HG02870 (cell line): ENCODE results near the gene PPP4R3A.
"Not testable (repeated sequence)": the region's sequence is repeated elsewhere in the genome, so short reads cannot be mapped to it uniquely, and the experiment has no call there.

Experiments
- ATAC-seq: cut with Tn5 transposase; IDR thresholded peaks from one replicate; pipeline ENCODE4 v1.9.1; 2021; ENCODE audit warnings: mild to moderate bottlenecking, moderate library complexity; ENCODE audit not compliant: unreplicated experiment

Gene PPP4R3A

DNA sequence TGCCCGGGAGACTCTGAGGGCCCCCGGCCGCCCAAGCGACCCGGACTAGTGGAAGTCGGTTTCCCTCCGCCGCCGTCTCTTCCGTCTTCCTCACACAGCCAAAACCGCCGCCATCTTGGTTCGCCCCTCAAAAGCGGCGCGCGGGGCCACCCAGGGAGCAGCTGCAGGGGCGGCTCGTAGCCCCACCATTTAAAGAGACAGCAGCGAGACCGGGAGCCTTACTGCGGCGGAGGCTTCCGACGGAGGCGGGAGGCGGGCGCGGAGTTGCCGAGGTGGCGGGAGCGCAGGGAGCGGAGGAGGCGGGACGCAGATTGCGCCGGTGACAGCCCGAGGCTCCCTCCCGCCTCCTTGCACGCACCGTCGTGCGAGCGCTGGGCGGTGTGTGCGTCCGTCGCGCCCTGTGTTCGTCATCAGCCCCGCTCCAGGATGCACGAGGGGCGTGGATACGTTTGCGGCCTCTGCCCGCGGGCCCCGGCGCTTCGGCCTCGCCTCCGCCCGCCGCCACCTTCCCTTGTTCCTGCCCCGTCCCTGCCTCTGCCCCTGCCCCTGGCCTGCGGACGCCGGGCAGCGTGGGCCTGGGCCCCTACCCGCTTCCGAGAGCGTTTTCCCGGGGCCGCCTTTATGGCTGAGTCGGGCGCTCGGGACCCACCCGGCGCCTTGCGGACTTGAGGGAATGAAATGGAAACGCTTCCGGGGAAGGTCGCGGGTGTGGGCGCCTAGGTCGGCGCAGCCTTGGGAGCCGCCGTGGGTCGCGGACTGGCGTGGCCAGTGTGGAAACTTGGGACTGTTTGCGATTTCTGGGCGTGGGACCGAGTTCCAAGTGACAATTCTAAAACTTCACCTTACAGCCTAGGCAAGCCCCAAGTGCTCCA is at the start of gene PPP4R3A:
TSS of gene PPP4R3A (minus strand) at position 140 of the 872 bp plus-strand sequence. CDS start 663 bp downstream, outside the sequence.
- ATAC-seq, result peak; percentile 80

DNA sequence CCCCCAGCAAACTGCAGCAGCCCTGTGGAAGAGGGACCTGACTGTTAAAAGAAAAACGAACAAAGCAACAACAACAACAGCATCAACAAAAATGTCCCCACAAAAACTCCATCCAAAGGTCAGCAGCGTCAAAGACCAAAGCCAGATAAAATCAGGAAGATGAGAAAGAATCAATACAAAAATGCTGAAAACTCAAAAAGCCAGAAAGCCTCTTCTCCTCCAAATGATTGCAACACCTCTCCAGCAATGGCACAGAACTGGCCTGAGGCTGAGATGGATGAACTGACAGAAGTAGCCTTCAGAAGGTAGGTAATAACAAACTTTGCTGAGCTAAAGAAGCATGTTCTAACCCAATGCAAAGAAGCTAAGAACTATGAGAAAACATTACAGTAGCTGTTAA is 45.4 kb upstream of the PPP4R3A start:
- no peak for ATAC-seq

DNA sequence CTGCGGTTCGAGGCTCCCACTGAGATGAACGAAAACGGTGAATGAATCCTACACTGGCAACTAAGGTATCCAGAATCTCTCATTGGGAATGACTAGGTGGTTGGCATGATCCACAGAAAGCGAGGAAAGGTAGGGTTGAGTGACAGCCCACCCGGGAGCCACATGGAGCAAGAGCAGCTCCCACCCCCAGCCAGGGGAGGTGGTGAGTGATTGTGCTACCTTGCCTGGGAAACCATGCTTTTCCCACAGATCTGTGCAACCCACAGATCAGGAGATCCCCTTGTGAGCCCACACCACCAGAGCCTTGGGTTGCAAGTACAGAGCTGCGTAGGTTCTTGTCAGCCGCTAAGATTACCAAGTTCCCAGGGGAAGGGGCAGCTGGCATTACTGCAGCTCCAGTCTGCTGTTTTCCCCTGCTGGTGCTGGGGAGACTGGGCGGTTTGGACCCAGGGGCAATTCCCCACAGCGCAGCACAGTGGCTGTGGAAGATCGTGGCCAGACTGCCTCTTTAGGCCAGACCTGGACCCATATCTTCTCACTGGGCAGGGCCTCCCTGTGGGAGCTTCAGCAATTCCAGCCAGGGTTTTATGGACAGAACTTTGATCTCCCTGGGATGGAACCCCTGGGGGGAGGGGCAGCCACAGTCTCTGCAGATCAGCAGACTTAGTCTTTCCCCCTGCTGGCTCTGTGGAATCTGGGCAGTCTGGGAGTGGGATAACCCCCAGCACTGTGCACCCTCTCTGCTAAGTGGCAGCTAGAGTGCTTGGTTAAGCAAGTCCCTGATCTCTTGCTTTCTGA is 44.6 kb upstream of the PPP4R3A start:
- no peak for ATAC-seq

DNA sequence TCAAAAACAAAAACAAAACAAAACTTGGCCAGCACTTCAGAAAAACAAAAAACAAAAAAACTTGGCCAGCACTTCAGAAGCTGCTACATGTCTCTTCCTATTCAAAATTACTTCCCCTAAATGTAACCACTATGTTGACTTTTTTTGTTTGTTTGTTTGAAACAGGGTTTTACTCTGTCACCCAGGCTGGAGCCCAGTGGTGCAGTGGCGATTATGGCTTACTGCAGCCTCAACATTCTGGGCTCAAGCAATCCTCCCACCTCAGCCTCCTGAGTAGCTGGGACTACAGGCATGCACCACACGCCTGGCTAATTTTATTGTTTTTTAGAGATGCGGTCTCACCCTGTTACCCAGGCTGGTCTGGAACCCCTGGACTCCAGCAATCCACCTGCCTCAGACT is 38.0 kb upstream of the PPP4R3A start:
- no peak for ATAC-seq

DNA sequence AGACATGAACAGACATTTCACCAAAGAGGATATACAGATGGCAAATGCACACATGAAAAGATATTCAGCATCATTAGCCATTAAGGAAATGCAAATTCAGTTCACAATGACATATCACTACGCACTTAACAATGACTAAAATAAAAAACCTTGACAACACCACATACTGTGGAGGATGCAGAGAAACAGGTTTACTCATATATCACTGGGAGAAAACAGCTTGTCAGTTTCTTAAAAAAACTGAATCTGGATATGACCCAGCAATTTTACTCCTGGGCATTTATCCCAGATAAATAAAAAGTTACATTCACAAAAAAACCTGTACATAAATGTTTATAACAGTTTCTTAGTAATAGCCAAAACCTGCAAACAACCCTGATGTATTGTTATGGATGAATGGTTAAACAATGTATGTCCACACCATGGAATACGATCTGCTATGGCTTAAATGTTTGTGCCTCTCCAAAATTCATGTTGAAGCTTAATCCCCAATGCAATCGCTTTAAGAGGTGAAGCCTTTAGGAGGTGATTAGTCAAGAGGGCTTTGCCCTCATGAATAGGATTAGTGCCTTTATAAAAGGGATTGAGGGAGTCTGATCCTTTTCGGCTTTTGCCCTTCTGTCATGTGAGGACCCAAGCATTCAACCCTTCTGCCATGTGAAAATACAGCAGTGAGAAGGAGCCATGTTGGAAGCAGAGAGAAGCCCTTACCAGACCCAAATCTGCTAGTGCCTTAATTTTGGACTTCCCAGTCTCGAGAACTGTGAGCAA is 36.0 kb upstream of the PPP4R3A start:
- ATAC-seq, result no peak

DNA sequence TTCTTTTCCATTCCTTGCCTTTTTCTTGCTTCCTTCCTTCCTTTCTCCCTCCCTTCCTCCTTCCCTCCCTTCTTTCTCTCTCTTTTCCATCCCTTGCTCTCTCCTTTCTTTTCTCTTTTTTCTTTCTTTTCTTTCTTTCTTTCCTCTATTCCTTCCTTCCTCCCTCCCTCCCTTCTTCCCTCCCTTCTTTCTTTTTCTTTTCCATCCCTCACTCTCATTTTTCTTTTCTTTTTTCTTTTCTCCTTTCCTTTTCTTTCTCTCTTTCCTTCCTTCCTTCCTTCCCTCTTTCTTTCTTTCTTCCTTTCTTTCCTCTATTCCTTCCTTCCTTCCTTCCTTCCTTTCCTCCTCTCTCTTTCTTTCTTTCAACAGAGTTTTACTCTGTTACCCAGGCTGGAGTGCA is 35.1 kb upstream of the PPP4R3A start:
- ATAC-seq, result no peak

DNA sequence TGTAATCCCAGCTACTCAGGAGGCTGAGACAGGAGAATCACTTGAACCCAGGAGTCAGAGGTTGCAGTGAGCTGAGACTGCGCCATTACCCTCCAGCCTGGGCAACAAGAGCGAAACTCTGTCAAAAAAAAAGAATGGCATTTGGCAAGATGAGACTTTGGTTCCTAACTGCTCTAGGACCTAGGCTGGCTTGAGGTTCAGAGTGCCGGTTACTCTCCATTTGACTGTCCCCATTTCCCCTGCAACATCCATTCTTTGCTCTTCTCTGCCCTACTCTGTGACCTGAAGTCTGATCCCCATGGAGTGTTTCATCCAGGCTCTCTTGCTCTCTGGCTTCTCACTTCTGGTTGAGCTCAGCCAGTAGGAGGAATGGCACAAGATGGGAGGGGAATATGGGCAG is 26.2 kb upstream of the PPP4R3A start:
- no peak for ATAC-seq

DNA sequence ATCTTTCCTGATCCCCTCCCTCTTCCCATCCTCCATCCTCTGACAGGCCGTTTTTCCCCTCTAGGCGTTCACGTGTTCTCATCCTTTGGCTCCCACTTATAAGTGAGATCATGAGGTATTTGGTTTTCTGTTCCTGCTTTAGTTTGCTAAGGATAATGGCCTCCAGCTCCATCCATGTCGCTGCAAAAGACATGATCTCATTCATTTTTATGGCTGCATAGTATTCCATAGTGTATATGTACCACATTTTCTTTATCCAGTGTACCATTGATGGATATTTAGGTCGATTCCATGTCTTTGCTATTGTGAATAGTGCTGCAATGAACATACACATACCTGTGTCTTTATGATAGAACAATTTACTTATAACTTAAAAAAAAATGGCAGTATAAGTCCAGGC is 23.9 kb upstream of the PPP4R3A start:
- ATAC-seq, result not testable (repeated sequence)

DNA sequence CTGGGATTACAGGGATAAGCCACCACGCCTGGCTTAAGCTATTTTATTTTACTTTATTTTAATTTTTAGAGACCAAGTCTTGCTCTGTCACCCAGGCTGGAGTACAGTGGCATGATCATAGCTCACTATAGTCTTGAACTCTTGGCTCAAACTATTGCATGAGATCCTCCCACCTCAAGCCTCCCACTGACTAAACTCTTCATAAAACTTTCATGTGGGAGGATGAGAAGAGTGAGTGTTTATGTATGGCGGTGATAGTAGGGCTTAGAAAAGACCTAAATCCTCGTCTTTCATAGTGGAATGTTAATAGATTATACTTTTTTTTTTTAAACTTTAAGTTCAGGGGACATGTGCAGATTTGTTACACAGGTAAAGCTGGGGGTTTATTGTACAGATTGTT is 23.5 kb upstream of the PPP4R3A start:
- no peak for ATAC-seq

DNA sequence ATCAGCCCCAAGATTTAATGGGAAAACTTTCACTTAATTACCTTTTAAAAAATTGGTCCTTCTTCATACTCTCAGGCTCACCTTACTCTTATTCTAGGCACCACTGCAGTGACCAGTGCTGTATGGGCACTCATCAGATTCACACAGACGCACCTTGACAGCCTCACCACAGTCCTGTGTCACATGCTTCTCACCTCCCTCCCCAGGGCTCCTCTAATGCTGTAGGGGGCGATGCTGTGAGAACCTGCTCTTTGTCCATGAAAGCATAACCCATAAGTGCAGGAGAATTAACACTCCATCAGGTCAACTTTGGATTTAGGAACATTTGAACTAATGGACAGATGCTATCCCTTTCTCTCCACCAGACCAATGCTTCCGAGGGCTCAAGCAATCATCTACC is 13.9 kb upstream of the PPP4R3A start:
- no peak for ATAC-seq

DNA sequence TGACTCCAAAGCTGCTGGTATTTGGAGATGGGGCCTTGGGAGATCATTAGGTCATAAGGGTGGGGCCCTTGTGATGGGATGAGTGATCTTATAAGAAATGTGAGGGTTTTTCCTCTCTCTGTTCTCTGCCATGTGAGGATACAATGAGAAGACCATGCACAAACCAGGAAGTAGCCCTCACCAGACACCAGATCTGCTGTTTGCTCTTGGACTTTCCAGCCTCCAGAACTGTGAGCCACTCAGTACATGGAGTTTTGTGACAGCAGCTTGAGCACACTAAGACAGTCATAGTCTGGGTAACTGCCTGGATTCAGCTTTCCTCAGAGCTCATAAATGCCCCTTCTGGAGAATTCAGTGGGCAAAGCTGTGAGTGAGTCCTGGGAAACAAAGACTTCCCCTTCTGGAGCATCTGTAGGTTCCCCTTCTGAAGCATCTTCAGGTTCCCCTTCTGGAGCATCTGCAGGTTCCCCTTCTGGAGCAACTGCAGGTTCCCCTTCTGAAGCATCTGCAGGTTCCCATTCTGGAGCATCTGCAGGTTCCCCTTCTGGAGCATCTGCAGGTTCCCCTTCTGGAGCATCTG is 11.0 kb upstream of the PPP4R3A start:
- no peak for ATAC-seq

DNA sequence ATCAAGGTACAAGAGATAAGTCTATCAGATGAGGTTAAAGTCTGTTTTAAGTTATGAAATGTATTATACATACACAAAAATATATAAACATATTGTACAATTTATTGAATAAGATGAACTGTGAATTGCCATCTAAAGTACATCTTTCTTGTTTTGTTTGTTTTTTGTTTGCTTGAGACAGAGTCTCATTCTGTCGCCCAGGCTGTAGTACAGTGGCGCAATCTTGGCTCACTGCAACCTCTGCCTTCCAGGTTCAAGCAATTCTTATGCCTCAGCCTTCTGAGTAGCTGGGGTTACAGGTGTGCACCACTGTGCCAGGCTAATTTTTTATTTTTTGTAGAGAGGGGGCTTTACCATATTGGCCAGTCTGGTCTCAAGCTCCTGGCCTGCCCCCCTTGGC is 10.0 kb upstream of the PPP4R3A start:
- no peak for ATAC-seq

DNA sequence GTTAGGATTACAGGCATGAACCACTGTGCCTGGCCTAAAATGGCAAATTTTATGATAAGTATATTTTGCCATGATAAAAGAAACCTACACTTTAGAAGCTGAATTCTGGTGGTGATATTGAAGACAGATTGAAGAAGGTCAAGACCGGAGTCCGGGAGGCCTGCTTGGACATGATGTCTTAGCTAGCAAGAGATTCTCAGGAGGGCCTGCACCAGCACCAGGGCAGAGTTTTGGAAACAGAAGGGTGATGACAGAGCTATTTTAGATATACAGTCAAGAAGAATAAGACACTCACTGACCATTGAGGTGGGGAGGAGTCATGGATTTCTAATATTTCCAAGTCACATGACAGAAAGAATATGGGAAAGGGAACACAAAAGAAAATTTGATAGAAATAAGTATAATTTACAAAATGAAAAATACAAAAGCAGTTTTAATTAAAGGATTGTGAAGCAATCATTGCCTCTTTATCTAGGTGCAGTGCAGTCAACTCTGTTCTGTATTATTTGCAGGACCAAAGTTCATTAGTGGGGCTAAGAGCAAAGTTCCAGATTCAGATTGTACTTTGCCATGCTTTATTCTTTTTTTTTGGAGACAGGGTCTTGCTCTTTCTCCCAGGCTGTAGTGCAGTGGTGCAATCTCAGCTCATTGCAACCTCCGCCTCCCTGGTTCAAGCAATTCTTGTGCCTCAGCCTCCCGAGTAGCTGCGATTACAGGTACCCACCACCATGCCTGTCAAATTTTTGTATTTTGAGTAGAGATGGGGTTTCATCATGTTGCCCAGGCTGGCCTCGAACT is 9.3 kb upstream of the PPP4R3A start:
- ATAC-seq, result no peak

DNA sequence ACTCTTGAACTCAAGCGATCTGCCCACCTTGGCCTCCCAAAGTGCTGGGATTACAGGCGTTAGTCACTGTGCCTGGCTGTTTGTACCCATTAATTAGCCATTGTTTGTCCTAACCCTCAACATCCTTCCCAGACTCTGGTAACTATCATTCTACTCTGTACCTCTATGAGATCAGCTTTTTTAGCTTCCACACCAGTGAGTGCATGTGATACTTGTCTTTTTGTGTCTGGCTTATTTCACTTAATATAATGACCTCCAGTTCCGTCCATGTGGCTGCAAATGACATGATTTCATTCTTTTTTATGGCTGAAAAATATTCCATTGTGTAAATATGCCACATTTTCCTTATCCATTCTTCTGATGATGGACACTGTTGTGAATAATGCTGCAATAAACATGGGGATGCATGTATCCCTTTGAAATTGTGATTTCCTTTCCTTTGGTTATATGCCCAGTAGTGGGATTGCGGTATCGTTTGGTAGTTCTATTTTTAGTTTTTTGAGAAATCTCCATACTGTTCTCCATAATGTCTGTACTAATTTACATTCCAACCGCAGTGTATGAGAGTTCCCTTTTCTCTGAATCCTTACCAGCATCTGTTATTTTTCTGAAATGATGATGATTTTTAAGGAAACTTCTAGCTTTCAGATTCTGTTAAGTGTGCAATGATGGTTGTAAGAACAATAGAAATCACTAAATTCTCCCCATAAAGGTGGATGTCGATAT is 6.7 kb upstream of the PPP4R3A start:
- ATAC-seq, result no peak

DNA sequence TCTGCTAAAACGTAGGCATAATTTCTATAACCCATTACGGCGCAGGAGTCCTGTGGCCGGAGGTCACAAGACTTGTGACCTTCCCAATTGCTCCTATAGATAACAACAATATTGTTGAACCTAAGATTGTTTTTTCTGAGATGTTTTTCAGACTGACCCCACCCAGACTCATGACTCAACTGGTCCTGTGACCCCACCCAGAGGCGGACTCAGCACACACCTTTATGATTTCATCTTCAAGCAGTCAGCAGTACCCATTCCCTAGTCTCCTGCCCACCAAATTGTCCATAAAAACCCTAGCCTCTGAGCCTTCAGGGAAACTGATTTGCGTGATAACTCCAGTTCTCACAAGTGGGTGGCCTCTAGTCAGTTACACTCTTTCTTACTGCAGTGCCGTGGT is 5.9 kb upstream of the PPP4R3A start:
- no peak for ATAC-seq

DNA sequence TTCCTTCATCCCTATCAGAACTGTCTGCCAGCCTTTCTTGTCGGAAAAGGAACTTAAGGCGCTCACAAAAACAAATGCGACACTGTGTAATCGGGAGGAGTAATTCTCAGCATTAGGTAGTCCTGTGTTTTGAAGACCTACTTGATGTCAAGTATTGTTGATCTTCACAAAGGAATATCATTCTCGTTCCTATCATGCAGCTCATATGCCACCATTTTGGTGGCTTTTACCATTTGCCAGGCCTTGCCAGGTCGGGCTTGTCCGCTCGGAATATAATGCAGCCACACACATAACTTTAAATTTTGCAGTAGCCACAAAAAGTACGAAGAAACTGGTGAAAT is 903 bp upstream of the PPP4R3A start:
- ATAC-seq, result no peak

DNA sequence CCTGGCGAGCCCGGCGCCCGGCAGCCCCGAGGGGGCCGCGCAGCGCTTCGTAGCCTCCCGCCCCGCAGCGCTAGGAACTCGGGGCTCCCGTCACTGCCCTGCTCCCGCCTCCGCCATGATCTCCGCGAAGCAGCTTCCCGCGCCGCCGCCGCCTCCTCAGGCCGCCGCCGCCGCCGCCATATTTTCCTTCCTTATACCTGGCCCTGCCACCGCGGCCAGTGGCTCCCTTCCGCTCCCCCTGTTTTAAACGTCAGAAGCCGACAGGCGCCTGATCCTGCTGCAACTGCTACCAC is 286 bp downstream of the PPP4R3A start:
- peak; percentile 16 for ATAC-seq

DNA sequence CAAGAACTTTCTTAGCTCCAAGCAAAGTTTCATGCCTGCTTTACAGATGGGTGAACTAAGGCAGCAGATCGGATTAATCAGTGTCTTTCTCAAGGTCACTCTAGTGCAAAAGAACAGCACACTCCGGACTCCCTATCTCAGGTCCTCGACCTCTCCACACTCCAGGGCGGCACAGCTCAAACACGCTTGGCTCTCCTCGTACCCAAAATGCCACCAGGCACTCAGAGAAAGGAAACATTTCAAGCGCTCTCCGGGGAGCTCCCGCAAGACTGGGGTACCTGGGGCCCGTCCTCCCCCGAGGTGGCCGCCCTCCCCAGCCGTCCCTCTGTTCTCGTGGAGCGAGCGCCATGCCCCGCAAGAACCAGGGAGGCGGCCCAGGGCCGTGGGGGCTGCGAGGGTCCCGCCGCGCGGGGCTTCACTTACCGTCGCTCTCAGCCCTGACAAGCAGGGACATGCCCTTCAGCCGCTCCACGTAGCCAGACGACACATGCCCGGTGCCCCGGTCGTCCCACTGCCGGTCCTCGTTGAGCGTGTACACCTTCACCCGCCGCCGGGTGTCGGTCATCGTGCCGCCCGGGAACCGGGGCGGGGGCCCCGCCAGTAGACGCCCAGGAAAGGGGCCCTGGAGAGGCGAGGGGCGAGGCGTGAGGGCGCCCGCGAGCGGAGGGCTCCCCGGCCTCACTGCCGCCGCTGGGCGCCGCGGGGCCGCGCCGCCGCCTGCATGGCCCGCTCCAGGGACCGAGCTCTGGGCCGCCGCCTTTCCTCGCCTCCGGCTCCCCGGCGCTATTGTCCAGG is 830 bp downstream of the PPP4R3A start:
- ATAC-seq, result no peak

DNA sequence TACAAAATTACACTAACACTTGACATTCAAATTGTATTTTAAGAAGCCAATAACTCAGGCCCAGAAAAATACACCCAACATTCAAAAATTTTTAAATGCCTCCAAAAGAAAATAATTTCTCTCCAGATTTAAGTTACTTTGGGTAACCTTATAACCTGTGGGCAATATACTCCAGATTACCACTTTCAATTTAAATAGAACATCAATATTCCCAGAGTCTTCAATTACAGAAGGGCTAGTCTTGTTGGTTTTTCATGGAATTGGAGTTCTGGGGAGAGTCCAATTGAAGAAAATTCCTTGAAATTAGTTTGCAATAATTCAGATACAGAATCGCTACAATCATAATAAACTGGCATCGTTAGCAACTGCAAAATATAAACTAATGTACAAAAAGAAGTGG is 2.0 kb downstream of the PPP4R3A start:
- ATAC-seq, result no peak
